ENCODE data around the gene NEURL1.

NEURL1 gene

GRCh38 chr10:103584216-103585010, 90.9 kb downstream of the NEURL1 start:
- no peaks in the 10 kb centered on the region for H3K9me3 ChIP-seq (ENCODE audit: low read length)
- no peaks in the 10 kb centered on the region for H3K4me1 ChIP-seq (ENCODE audit: insufficient read depth, low read length)
- H3K36me3 ChIP-seq (ENCODE audit: insufficient read depth, low read length), result no peaks in the 10 kb centered on the region
- no peak overlapping the region for H3K4me3 ChIP-seq (ENCODE audit: low read depth in 1 of 2, low read length in 2 of 2)
- H3K9ac ChIP-seq (ENCODE audit: low read length), result no peak overlapping the region
- peaks cover 0 to 20% of the 10 kb centered on the region in 2 donors for H3K27me3 ChIP-seq (ENCODE audit: control insufficient read depth in 1 of 2, insufficient read depth in 2 of 2, low read length in 2 of 2)
- no peak overlapping the region for H3K27ac ChIP-seq (ENCODE audit: low read depth, low read length)

GRCh38 chr10:103585011-103585405, 91.5 kb downstream of the NEURL1 start:
- Histone ChIP-seq H3K27me3 (ENCODE audit: control insufficient read depth in 1 of 2, insufficient read depth in 2 of 2, low read length in 2 of 2) (peaks cover 0 to 20% of the 10 kb centered on the region in 2 donors), H3K36me3 (ENCODE audit: insufficient read depth, low read length) (no peaks in the 10 kb centered on the region), H3K4me3 (ENCODE audit: low read depth in 1 of 2, low read length in 2 of 2) (no peak overlapping the region), H3K4me1 (ENCODE audit: insufficient read depth, low read length) (no peaks in the 10 kb centered on the region), H3K27ac (ENCODE audit: low read depth, low read length) (no peak overlapping the region), H3K9ac (ENCODE audit: low read length) (no peak overlapping the region), H3K9me3 (ENCODE audit: low read length) (no peaks in the 10 kb centered on the region)

GRCh38 chr10:103587073-103587472, 93.6 kb downstream of the NEURL1 start:
- Histone ChIP-seq H3K4me1 (ENCODE audit: insufficient read depth, low read length) (no peaks in the 10 kb centered on the region), H3K4me3 (ENCODE audit: low read depth in 1 of 2, low read length in 2 of 2) (no peak overlapping the region), H3K27ac (ENCODE audit: low read depth, low read length) (no peak overlapping the region), H3K9ac (ENCODE audit: low read length) (no peak overlapping the region), H3K36me3 (ENCODE audit: insufficient read depth, low read length) (no peaks in the 10 kb centered on the region), H3K27me3 (ENCODE audit: control insufficient read depth in 1 of 2, insufficient read depth in 2 of 2, low read length in 2 of 2) (peaks cover 0 to 11% of the 10 kb centered on the region in 2 donors), H3K9me3 (ENCODE audit: low read length) (no peaks in the 10 kb centered on the region)

DNA sequence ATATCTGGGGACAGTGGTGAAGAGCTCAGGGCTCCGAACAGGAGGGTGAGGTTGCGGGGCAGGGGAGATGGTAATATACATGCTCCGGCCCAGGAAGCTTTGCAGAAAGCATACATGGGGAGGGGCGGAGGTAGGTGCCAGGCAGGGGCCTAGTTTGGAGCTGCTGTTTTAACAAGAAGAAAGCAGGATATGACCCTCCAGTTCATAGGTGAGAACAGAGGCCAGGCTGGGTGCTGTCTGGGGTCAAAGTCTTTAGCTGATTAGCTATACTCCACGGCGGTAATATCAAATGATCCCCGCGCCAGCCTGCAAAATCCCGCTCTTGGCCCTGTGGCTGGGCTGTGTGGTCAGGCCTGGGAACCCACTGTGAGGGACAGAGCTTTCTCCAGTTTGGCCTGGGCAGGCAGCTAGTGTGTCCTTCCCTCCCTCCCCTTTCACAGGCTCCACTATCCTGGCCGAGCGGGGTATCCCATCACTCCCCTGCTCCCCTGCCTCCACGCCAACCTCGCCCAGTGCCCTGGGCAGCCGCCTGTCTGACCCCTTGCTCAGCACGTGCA, 95.6 kb downstream of the NEURL1 start:
- no peak overlapping the region for H3K4me3 ChIP-seq (ENCODE audit: low read depth in 1 of 2, low read length in 2 of 2)
- H3K27ac ChIP-seq (ENCODE audit: low read depth, low read length), result no peak overlapping the region
- H3K9me3 ChIP-seq (ENCODE audit: low read length), result no peaks in the 10 kb centered on the region
- H3K9ac ChIP-seq (ENCODE audit: low read length), result no peak overlapping the region
- no peaks in the 10 kb centered on the region for H3K36me3 ChIP-seq (ENCODE audit: insufficient read depth, low read length)
- H3K27me3 ChIP-seq (ENCODE audit: control insufficient read depth in 1 of 2, insufficient read depth in 2 of 2, low read length in 2 of 2), result peaks cover 0 to 8% of the 10 kb centered on the region in 2 donors
- H3K4me1 ChIP-seq (ENCODE audit: insufficient read depth, low read length), result no peaks in the 10 kb centered on the region

DNA sequence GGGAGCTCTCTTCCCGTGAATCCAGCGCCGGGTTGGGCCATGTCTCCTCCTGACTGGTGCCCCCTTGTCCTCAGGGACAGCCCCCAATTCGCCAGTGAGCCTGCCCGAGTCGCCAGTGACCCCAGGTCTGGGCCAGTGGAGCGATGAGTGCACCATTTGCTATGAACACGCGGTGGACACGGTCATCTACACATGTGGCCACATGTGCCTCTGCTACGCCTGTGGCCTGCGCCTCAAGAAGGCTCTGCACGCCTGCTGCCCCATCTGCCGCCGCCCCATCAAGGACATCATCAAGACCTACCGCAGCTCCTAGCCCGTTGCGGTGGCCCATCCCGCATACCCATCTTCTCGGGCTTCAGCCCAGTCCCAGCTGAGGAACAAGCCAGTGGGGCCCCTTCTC, 96.6 kb downstream of the NEURL1 start:
- Histone ChIP-seq H3K27me3 (ENCODE audit: control insufficient read depth in 1 of 2, insufficient read depth in 2 of 2, low read length in 2 of 2) (peaks cover 0 to under 1% of the 10 kb centered on the region in 2 donors), H3K27ac (ENCODE audit: low read depth, low read length) (no peak overlapping the region), H3K4me1 (ENCODE audit: insufficient read depth, low read length) (no peaks in the 10 kb centered on the region), H3K4me3 (ENCODE audit: low read depth in 1 of 2, low read length in 2 of 2) (no peak overlapping the region), H3K9ac (ENCODE audit: low read length) (no peak overlapping the region), H3K36me3 (ENCODE audit: insufficient read depth, low read length) (no peaks in the 10 kb centered on the region), H3K9me3 (ENCODE audit: low read length) (no peaks in the 10 kb centered on the region)

GRCh38 chr10:103590744-103591291, 97.3 kb downstream of the NEURL1 start:
- Histone ChIP-seq H3K4me1 (ENCODE audit: insufficient read depth, low read length) (no peaks in the 10 kb centered on the region), H3K9me3 (ENCODE audit: low read length) (no peaks in the 10 kb centered on the region), H3K27me3 (ENCODE audit: control insufficient read depth in 1 of 2, insufficient read depth in 2 of 2, low read length in 2 of 2) (no peaks in the 10 kb centered on the region), H3K4me3 (ENCODE audit: low read depth in 1 of 2, low read length in 2 of 2) (no peak overlapping the region), H3K9ac (ENCODE audit: low read length) (no peak overlapping the region), H3K36me3 (ENCODE audit: insufficient read depth, low read length) (no peaks in the 10 kb centered on the region), H3K27ac (ENCODE audit: low read depth, low read length) (no peak overlapping the region)

DNA sequence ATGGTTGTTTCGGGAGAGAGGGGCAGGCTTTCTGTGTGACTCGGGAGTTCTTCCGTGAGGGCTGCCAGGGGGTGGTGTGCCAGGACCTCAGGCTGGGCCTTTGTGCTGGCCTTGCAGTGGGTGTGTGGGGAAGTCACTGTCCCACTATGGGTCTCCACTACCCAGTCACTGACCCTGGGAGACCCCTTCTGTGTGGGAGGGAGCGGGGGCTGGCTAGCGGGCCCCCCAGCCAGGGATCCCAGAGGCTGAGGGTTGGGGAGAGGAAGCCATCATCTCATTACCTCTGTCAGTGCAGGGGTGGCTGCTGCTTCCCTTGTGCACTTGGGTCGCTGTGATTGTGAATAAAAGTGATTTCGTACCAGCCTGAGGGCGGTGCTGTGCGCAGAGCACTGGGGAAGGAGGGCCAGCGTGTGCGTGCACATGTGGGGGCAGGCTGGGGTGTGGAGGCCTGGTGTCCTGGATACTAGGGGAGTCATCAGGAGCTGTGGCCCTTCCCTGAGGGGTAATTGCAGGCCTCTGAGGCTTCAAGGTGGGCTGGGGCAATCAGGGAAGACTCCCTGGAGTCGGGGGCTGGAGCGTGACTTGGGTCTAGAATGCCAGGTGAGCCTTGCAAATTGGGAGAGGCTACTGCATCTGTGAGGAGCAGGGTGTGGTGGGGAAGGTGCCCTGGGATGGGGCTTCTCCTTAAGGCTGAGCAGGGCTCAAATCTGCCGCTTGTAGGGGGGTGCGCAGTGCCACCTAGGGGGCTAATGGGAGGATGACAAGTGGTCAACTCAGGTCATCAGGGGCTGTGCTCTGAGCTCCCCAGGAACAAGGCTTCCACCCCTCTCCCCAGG, 98.9 kb downstream of the NEURL1 start:
- no peak overlapping the region for H3K4me3 ChIP-seq (ENCODE audit: low read depth in 1 of 2, low read length in 2 of 2)
- H3K27me3 ChIP-seq (ENCODE audit: control insufficient read depth in 1 of 2, insufficient read depth in 2 of 2, low read length in 2 of 2), result no peaks in the 10 kb centered on the region
- no peak overlapping the region for H3K27ac ChIP-seq (ENCODE audit: low read depth, low read length)
- no peaks in the 10 kb centered on the region for H3K9me3 ChIP-seq (ENCODE audit: low read length)
- no peaks in the 10 kb centered on the region for H3K4me1 ChIP-seq (ENCODE audit: insufficient read depth, low read length)
- no peak overlapping the region for H3K9ac ChIP-seq (ENCODE audit: low read length)
- H3K36me3 ChIP-seq (ENCODE audit: insufficient read depth, low read length), result no peaks in the 10 kb centered on the region

DNA sequence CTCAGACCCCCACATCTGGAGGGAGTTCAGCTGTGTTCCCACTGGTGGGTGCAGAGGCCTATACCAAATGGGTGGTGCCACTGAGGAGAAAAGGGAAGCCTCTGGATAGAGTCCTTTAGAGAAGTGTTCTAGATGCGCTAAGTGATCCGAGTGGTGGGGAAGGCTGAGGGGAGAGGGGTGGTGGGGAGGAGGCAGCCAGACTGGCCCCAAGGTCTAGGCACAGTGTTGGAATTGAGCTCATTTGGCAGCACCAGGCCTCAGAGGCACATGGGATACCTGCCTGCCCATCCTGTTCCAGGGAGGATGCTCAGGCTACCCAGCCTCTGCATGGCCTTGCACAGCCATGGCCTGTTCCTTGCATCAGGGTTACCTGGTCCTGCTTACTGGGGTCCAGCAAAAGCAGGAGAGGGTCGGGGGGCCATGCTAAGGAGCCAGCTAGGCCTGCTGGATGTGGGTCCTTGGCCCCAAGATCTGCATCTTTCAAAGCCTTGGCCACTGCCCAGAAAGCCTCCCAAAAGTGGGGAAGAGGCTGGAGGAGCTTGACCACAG, 99.6 kb downstream of the NEURL1 start:
- H3K9me3 ChIP-seq (ENCODE audit: low read length), result no peaks in the 10 kb centered on the region
- H3K27ac ChIP-seq (ENCODE audit: low read depth, low read length), result no peak overlapping the region
- H3K4me3 ChIP-seq (ENCODE audit: low read depth in 1 of 2, low read length in 2 of 2), result no peak overlapping the region
- H3K27me3 ChIP-seq (ENCODE audit: control insufficient read depth in 1 of 2, insufficient read depth in 2 of 2, low read length in 2 of 2), result no peaks in the 10 kb centered on the region
- no peaks in the 10 kb centered on the region for H3K4me1 ChIP-seq (ENCODE audit: insufficient read depth, low read length)
- H3K36me3 ChIP-seq (ENCODE audit: insufficient read depth, low read length), result no peaks in the 10 kb centered on the region
- H3K9ac ChIP-seq (ENCODE audit: low read length), result no peak overlapping the region

DNA sequence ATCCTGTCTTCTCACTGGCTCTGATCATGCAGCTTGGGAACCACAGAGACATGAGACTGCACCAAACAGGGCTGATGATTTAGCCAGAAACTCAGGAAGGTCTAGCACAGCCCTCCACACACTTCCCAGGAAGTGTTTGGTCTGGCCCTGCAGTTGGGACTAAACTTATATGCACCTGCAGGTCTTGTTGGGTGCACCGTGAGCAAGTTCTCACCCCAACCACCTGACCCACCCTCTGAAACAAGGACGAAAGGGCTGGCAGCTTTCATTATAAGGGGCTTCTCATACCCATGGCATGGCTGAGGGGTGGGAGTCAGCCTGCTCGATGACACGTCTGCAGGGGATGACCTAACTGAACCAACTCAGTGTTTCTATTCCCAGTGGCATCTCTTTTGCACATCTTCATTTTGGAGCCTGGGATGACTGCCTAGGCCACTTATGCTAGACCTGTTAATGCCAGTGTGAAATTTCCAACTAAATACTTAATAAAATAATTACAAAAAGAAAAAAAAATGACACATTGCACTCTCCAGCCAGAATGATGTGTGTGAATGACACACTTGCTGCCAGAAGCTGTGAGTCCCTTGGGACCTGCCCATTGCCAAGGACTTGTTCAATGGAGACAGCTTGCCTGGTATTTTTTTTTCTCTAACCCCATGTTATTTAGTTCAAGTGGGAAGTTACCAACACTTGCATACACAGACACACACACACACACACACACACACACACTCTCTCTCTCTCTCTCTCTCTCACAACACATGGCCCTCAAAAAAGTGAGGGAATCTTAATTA, 102.6 kb downstream of the NEURL1 start:
- H3K36me3 ChIP-seq (ENCODE audit: insufficient read depth, low read length), result no peaks in the 10 kb centered on the region
- no peak overlapping the region for H3K4me3 ChIP-seq (ENCODE audit: low read depth in 1 of 2, low read length in 2 of 2)
- H3K9ac ChIP-seq (ENCODE audit: low read length), result no peak overlapping the region
- H3K27ac ChIP-seq (ENCODE audit: low read depth, low read length), result no peak overlapping the region
- no peaks in the 10 kb centered on the region for H3K9me3 ChIP-seq (ENCODE audit: low read length)
- no peaks in the 10 kb centered on the region for H3K27me3 ChIP-seq (ENCODE audit: control insufficient read depth in 1 of 2, insufficient read depth in 2 of 2, low read length in 2 of 2)
- H3K4me1 ChIP-seq (ENCODE audit: insufficient read depth, low read length), result peaks cover 10% of the 10 kb centered on the region

DNA sequence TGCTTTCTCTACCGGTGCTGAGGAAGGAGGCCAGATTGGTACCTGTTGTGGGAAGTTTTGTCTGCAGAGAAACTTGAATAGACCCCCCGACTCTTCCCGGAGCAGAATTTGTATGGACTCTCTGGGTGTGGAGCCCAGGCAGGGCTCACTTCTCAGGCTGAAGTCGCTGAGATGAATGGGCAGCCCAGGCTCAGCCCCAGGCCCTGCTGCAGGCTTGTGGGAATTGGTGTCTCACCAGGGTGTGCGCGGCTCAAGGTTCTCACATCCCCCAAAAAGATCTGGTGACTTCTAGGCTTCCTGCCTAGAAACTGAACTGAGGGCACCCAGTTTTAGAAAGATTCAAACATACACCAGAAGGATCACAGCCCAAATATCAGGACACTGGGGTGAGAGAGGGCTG, 103.5 kb downstream of the NEURL1 start:
- Histone ChIP-seq H3K27me3 (ENCODE audit: control insufficient read depth in 1 of 2, insufficient read depth in 2 of 2, low read length in 2 of 2) (no peaks in the 10 kb centered on the region), H3K9ac (ENCODE audit: low read length) (no peak overlapping the region), H3K27ac (ENCODE audit: low read depth, low read length) (no peak overlapping the region), H3K9me3 (ENCODE audit: low read length) (no peaks in the 10 kb centered on the region), H3K36me3 (ENCODE audit: insufficient read depth, low read length) (peaks cover 8% of the 10 kb centered on the region), H3K4me1 (ENCODE audit: insufficient read depth, low read length) (peaks cover 10% of the 10 kb centered on the region), H3K4me3 (ENCODE audit: low read depth in 1 of 2, low read length in 2 of 2) (no peak overlapping the region)

Data from muscle layer of colon (tissue), 2 donors.